HepG2 (cell line): Measurements from ENCODE around the gene DDX24. TPM values are rescaled to one million over a fixed set of nuclear protein-coding genes. Genes with fewer than 3 reads are reported as not detected.

Experiments
- ARNTL ChIP-seq: sonication (generic); formaldehyde crosslinking; IDR thresholded peaks from 2 replicates; pipeline ENCODE4 v1.4.0; 2020; ENCODE audit warnings: mild to moderate bottlenecking, missing genetic modification reagents
- CREB1 ChIP-seq, 2 experiments: fragments of 450-650 bp in 1 of 2; IDR thresholded peaks; 2 replicates each; pipeline ENCODE4 v1.6.1; 2016 to 2017; ENCODE audit warnings: control low read depth in 1 of 2, mild to moderate bottlenecking in 1 of 2, missing compliant biosample characterization in 1 of 2, missing genetic modification characterization in 1 of 2
- FOXJ3 ChIP-seq: sonication (generic); formaldehyde crosslinking; IDR thresholded peaks from 2 replicates; pipeline ENCODE4 v1.4.0; 2020; ENCODE audit warnings: missing genetic modification reagents, mild to moderate bottlenecking, borderline replicate concordance
- ISX ChIP-seq: sonication (generic); formaldehyde crosslinking; conservative IDR thresholded peaks from 2 replicates; pipeline ENCODE4 v1.5.0; 2020; ENCODE audit warnings: missing genetic modification reagents
- KDM3A ChIP-seq: IDR thresholded peaks from 2 replicates; pipeline ENCODE4 v1.6.1; 2018; ENCODE audit warnings: low read depth, missing compliant biosample characterization
- POLR2A ChIP-seq, 2 experiments: IDR thresholded peaks; 2 replicates each; pipeline ENCODE4 v1.6.1; 2011; ENCODE audit warnings: low read depth in 2 of 2, low read length in 2 of 2, mild to moderate bottlenecking in 1 of 2, moderate library complexity in 1 of 2; ENCODE audit not compliant: insufficient read depth in 1 of 2
- TAF1 ChIP-seq: sonication (generic); formaldehyde crosslinking; IDR thresholded peaks from 2 replicates; pipeline ENCODE4 v1.4.0; 2020; ENCODE audit warnings: missing genetic modification reagents
- TBL1XR1 ChIP-seq: fragments of 150-350 bp; IDR thresholded peaks from 2 replicates; pipeline ENCODE4 v1.6.1; 2014; ENCODE audit warnings: borderline replicate concordance, low read length; ENCODE audit not compliant: partially characterized antibody
- TBX2 ChIP-seq: sonication (generic); formaldehyde crosslinking; IDR thresholded peaks from 2 replicates; pipeline ENCODE4 v1.5.0; 2020; ENCODE audit warnings: missing genetic modification reagents, mild to moderate bottlenecking, borderline replicate concordance
- ZNF792 ChIP-seq: IDR thresholded peaks from 2 replicates; pipeline ENCODE4 v1.6.1; 2016
- polyA plus RNA-seq, 8 experiments: library from polyadenylated mRNA; depleted of rRNA in 3 of 8; stranded (reverse) in 7 of 8; unstranded in 1 of 8; fragments of >200 nt; fragmentation: Illumina TruSeq in 4 of 8; extraction: Trizol in 4 of 8; gene quantifications; 2 replicates each; pipeline versions ENCODE4 v1.2.1 to v1.2.3, GENCODE V29; 2011 to 2016; ENCODE audit warnings: low read depth in 4 of 8, missing spikeins in 1 of 8, mixed read lengths in 1 of 8; ENCODE audit not compliant: insufficient read depth in 1 of 8
- total RNA-seq, 5 experiments: library from RNA; depleted of rRNA; stranded (reverse); fragments of >200 nt; fragmentation: Illumina TruSeq; extraction: Trizol; gene quantifications; 2 replicates each; pipeline ENCODE4 v1.2.3, GENCODE V29; 2016; ENCODE audit warnings: low read depth in 1 of 5
- TF ChIP-seq, protein P1 (sequence below): sonication (generic); formaldehyde crosslinking; IDR thresholded peaks from 2 replicates; pipeline ENCODE4 v1.4.0; 2020; ENCODE audit warnings: missing genetic modification reagents, mild to moderate bottlenecking, borderline replicate concordance
- TF ChIP-seq, protein P2 (sequence below): sonication (generic); formaldehyde crosslinking; IDR thresholded peaks from 2 replicates; pipeline ENCODE4 v1.8.1; 2023; ENCODE audit warnings: missing genetic modification reagents, mild to moderate bottlenecking, borderline replicate concordance
- TF ChIP-seq, protein P3 (sequence below): sonication (generic); formaldehyde crosslinking; IDR thresholded peaks from 2 replicates; pipeline ENCODE4 v1.4.0; 2020; ENCODE audit warnings: mild to moderate bottlenecking, missing genetic modification reagents
- TF ChIP-seq, protein P4 (sequence below): sonication (generic); formaldehyde crosslinking; IDR thresholded peaks from 2 replicates; pipeline ENCODE4 v1.8.0; 2022; ENCODE audit warnings: mild to moderate bottlenecking, missing genetic modification reagents, borderline replicate concordance
- TF ChIP-seq, protein P5 (sequence below): sonication (generic); formaldehyde crosslinking; IDR thresholded peaks from 2 replicates; pipeline ENCODE4 v1.5.0; 2020; ENCODE audit warnings: mild to moderate bottlenecking, missing genetic modification reagents
- TF ChIP-seq, protein P6 (sequence below), 2 experiments: sonication (generic) in 1 of 2; formaldehyde crosslinking in 1 of 2; IDR thresholded peaks; 2 replicates each; pipeline versions ENCODE4 v1.4.0 to v1.6.1; 2016 to 2020; ENCODE audit warnings: borderline replicate concordance in 1 of 2, low read depth in 1 of 2, mild to moderate bottlenecking in 1 of 2, missing genetic modification reagents in 1 of 2
- TF ChIP-seq, protein P7 (sequence below): sonication (generic); formaldehyde crosslinking; IDR thresholded peaks from 2 replicates; pipeline ENCODE4 v1.5.0; 2020; ENCODE audit warnings: missing genetic modification reagents

DDX24 gene
- total and polyA plus RNA-seq, 2 of the 13 experiments (the other 11 are each of a cell fraction or from before 2014, with no cell fraction given) = 67.3 to 149 TPM

DNA sequence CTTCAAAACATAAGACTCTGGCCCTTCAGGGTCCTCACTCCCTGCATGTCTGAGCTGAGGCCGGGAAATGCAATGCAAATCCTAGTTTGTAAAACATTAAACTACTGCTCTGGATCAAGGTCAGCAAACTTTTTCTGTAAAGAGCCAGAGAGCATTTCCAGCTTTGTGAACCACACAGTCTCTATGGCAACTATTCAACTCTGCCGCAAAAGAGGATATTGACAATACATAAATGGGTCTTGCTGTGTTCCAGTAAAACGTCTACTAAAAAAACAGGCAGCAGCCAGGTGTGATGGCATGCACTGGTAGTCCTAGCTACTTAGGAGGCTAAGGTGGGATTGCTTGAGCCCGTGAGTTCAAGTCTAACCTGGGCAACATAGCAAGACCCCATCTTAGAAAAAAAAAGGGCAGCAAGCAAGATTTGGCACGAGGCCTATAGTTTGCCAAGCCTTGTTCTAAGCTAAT is 22.3 kb downstream of the DDX24 start (continued):
- TF ChIP-seq, protein P1, sequence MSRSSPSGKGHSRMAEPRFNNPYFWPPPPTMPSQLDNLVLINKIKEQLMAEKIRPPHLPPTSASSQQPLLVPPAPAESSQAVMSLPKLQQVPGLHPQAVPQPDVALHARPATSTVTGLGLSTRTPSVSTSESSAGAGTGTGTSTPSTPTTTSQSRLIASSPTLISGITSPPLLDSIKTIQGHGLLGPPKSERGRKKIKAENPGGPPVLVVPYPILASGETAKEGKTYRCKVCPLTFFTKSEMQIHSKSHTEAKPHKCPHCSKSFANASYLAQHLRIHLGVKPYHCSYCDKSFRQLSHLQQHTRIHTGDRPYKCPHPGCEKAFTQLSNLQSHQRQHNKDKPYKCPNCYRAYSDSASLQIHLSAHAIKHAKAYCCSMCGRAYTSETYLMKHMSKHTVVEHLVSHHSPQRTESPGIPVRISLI (CRISPR knock-in tag) = peak; percentile 89
- TF ChIP-seq, protein P2, sequence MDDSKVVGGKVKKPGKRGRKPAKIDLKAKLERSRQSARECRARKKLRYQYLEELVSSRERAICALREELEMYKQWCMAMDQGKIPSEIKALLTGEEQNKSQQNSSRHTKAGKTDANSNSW (CRISPR knock-in tag) = no peak
- TF ChIP-seq FOXJ3 (CRISPR knock-in tag) (peak; percentile 76), ISX (CRISPR knock-in tag) (no peak), CREB1 (IDR thresholded peaks at IDR 0.05) (no peak), CREB1 (CRISPR knock-in tag; IDR thresholded peaks at IDR 0.05) (peak; percentile 71), KDM3A (0 out of 2 replicates have a peak, but pooled peaks have one; percentile 17), TBL1XR1 (peak; percentile 67), TBX2 (CRISPR knock-in tag) (peak; percentile 36; the same call in 1 of the 2 replicates), ZNF792 (CRISPR knock-in tag) (peak; percentile 19; the same call in 1 of the 2 replicates), TAF1 (CRISPR knock-in tag) (no peak), ARNTL (CRISPR knock-in tag) (0 out of 2 replicates have a peak, but pooled peaks have one; percentile 51), POLR2A (IDR thresholded peaks at IDR 0.05; ENCODE audit: insufficient read depth in 1 of 2, low read depth in 2 of 2, low read length in 2 of 2) (no peak)
- TF ChIP-seq, protein P3, sequence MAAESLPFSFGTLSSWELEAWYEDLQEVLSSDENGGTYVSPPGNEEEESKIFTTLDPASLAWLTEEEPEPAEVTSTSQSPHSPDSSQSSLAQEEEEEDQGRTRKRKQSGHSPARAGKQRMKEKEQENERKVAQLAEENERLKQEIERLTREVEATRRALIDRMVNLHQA (CRISPR knock-in tag) = no peak
- TF ChIP-seq, protein P4, sequence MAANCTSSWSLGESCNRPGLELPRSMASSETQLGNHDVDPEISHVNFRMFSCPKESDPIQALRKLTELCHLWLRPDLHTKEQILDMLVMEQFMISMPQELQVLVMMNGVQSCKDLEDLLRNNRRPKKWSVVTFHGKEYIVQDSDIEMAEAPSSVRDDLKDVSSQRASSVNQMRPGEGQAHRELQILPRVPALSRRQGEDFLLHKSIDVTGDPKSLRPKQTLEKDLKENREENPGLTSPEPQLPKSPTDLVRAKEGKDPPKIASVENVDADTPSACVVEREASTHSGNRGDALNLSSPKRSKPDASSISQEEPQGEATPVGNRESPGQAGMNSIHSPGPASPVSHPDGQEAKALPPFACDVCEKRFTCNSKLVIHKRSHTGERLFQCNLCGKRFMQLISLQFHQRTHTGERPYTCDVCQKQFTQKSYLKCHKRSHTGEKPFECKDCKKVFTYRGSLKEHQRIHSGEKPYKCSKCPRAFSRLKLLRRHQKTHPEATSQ (CRISPR knock-in tag) = 0 out of 2 replicates have a peak, but pooled peaks have one; percentile 37
- TF ChIP-seq, protein P5, sequence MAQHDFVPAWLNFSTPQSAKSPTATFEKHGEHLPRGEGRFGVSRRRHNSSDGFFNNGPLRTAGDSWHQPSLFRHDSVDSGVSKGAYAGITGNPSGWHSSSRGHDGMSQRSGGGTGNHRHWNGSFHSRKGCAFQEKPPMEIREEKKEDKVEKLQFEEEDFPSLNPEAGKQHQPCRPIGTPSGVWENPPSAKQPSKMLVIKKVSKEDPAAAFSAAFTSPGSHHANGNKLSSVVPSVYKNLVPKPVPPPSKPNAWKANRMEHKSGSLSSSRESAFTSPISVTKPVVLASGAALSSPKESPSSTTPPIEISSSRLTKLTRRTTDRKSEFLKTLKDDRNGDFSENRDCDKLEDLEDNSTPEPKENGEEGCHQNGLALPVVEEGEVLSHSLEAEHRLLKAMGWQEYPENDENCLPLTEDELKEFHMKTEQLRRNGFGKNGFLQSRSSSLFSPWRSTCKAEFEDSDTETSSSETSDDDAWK (CRISPR knock-in tag) = no peak
- TF ChIP-seq, protein P6, sequence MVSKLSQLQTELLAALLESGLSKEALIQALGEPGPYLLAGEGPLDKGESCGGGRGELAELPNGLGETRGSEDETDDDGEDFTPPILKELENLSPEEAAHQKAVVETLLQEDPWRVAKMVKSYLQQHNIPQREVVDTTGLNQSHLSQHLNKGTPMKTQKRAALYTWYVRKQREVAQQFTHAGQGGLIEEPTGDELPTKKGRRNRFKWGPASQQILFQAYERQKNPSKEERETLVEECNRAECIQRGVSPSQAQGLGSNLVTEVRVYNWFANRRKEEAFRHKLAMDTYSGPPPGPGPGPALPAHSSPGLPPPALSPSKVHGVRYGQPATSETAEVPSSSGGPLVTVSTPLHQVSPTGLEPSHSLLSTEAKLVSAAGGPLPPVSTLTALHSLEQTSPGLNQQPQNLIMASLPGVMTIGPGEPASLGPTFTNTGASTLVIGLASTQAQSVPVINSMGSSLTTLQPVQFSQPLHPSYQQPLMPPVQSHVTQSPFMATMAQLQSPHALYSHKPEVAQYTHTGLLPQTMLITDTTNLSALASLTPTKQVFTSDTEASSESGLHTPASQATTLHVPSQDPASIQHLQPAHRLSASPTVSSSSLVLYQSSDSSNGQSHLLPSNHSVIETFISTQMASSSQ (IDR thresholded peaks at IDR 0.05; ENCODE audit: low read depth) = peak; percentile 91
- TF ChIP-seq, protein P6 (CRISPR knock-in tag; IDR thresholded peaks at IDR 0.05; ENCODE audit: borderline replicate concordance) = peak; percentile 92
- TF ChIP-seq, protein P7, sequence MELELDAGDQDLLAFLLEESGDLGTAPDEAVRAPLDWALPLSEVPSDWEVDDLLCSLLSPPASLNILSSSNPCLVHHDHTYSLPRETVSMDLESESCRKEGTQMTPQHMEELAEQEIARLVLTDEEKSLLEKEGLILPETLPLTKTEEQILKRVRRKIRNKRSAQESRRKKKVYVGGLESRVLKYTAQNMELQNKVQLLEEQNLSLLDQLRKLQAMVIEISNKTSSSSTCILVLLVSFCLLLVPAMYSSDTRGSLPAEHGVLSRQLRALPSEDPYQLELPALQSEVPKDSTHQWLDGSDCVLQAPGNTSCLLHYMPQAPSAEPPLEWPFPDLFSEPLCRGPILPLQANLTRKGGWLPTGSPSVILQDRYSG (CRISPR knock-in tag) = no peak
